ENCODE measurements around the gene ST7. TPM values are rescaled to one million over a fixed set of nuclear protein-coding genes. Genes with fewer than 3 reads are reported as not detected.
"Not testable (repeated sequence)": the region's sequence is repeated elsewhere in the genome, so short reads cannot be mapped to it uniquely, and the experiment has no call there.

Gene ST7
- total RNA-seq, 1 donor from 2014 or later, result 18.9 TPM

DNA sequence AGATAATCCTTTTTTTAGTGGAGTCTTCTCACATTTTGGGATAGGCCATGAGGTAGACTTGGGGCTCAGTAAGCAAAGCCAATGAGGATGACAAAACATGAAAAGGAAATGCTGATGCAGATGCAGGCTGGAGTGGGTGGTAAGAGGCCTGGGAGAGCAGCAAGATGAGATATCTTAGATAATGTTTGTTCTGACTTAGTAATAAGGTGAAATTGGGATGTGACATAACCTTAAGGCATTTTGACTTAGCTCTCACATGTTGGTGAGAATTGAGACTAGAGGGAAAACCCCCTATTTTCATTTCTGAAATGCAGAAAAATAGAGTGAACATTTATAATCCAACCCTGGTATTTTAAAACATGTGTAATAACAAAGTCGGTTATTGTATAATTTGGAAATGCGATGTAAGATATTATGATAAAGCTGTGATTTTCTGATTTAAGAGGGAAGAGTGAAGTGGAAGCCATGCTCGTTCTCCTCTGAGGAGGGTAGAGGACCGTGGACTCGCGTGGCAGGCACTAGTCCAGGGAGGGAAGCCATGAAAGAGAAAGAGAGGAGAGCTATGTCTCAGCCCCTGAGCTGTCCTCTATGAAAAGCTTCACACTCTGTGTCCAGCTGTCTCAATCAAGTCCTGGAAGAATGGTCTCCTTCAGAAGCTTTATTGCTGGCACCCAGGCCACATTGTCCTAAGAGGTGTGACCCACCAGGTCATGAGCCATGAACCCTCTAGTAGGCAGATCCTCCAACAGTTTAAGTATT lies 57.3 kb downstream of the ST7 start:
- DNase-seq, result no peak

DNA sequence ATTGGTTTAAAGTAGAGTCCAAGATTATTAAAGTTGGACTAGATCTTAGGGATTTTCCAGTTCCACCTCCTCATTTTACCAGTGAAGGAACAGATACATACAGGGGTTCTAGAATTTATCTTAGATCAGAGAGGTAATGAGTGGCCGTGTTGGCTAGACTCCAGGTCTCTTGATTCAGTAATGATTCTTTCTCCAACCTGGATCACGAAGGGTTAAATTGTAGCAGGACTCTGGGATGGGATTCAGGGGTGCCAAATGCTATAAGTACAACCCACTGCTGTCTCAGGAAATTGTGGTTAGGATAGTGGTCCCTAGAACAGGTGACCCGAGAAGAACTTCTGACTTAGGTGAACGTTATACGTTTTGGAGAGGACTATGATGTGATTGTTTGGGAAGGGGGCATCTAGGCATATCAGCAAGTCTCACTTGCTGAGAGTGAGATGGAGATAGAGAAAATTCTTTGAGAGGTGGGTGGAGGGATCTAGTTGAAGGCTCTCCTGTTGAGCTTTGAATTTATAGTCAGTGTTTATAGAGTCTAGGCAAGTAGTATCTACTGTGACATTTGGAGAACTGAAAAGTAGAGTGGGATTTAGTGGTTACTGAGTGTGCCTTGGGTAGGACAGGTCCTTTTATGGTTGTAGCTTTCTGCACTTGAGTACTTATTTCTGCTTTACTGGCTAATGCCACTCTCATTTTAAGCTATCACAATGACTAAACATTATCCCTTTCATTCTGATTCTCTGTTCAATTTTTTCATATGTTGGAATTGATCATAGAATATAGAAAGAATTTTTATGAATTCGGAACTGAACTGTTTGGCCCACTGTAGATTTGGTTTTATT lies 58.3 kb downstream of the ST7 start:
- DNase-seq, result no peak

DNA sequence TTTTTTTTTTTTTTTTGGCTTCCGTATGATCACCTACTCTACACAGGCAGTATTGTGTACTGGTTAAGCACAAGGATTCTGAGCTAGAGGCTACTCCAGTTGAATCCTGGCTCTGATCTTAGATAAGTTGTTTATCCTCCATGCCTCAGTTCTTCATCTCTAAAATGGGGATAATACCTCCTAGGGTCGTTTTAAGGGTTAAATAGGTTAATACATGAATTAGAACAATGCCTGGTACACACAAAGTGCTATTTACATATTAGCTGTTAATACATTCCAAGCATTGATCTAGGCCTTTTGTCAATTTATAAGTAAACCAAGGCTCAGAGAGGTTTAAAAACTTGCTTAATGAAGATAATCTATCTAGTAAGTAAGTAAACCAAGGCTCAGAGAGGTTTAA lies 59.0 kb downstream of the ST7 start:
- DNase-seq, result no peak

DNA sequence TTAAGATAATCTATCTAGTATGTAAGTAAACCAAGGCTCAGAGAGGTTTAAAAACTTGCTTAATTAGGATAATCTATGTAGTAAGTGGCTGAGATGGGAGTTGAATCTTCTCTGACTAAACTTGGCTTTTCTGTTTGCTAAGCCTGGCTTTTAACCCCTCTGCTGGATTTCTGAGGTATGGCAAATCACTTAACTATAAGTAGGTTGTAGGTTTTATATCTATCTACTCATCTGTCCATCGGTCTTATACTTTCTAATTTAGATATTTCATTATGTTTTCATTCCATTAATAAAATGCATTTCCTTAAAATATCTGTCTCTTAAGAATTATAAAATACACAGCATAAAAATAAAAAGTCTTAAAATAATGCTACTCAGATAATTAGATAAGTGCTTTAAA lies 59.4 kb downstream of the ST7 start:
- peak; percentile 64 for DNase-seq

DNA sequence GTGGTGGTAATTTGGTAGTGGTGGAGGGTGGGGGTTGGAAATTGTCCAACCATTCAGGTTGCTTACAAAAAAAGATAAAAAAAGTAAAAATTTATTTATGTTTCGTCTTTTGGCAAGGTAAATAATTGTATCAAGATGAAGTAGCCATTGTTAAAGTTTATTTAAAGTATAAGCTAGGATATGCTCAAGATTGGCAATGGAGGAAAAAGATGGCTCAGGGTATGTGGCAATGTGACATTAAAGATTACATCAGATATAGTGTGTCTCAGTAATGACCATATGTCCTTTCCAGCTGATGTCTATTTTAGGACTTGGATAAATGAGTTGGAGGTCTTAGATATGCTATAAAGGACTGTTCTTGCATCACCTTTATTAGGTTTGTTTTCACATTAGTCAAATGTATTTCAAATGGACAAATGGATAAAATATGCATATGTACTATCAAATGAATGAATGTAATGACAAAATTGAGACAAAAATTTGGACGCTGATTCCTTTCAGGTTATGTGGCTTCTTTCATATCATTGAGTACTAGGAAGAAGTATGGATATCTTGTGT lies 60.9 kb downstream of the ST7 start:
- DNase-seq, result no peak

DNA sequence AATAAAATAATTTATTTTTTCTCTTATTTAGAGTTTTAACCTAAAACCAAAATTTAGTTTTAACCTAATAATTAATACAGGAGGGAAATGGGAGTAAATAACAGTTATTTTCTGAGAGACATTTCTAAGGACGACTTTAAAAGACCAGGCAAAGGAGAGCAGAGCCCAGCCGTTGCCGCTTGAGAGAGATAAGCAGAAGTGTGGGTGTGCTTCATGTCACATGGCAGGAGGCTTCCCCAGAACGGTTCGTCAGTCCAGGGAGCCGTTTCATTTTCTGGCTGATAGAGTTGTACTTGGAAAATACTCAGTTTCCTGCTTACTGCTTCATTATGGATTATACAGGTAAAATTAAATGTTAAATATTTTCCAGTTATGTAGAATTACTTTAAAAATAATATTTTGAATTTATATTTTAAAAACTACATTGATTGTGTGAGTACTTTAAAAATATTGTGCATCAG lies 61.4 kb downstream of the ST7 start:
- DNase-seq, result peak; percentile 69

DNA sequence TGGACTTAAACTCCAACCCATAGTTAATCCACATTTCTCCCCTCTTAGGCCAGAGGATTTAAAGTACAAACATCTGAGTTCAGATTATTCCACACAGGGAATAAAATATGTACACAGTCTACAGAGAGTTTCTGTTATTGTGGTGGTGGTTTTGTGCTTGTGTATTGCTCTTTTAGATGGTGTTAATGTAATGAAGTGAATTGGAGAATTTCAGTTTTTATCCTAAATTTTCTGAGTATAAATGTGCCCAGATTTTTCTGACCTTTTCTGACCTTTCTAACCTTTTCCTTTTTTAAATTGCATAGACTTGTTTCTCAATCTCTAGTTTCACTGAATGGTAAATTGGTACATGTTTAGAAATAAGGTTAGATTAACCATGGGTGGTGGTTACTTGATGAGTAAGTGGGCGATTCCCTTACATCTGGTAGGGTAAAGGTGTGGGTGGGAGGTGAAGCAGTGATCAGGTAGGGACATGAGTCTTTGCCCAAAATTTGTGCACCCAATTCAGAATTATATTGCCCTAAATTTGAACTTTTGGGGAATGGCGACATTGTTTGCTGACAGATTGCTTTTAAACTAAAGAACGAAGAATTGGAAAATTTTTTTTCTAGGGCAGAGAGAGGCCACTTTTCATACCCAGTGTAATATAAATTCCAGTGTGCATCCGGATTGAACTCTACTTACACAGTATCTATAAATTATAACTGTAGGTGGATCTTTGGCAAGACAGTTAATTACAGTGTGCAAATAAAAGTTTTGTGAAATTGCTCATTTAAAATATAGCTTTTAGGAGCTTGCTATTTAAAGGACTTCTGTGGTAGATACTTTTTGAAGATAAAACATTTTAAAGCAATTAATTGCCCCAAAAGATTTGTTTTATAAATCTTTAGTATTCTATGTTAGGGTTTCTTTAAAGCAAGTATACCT lies 62.2 kb downstream of the ST7 start:
- no peak for DNase-seq

DNA sequence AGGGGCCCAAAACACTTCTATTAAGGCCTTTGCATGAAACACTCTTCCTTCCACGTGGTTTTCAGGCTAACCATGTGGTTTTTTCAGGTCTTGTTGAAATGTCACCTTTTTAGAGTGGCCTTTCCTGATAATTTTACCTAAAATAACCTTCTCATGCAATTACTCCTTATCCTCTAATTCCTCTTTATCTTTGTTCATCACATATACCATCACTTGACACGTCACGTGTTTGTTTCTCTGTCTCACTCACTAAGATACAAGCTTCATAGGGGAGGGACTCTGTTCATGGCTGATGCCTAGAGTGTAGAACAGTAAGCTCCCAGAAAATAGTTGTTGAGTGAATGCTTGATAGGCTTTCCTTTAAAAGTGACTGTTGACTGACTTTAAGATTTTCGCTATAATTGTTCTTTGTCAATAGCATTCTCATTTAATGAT lies 63.7 kb downstream of the ST7 start:
- no peak for DNase-seq

DNA sequence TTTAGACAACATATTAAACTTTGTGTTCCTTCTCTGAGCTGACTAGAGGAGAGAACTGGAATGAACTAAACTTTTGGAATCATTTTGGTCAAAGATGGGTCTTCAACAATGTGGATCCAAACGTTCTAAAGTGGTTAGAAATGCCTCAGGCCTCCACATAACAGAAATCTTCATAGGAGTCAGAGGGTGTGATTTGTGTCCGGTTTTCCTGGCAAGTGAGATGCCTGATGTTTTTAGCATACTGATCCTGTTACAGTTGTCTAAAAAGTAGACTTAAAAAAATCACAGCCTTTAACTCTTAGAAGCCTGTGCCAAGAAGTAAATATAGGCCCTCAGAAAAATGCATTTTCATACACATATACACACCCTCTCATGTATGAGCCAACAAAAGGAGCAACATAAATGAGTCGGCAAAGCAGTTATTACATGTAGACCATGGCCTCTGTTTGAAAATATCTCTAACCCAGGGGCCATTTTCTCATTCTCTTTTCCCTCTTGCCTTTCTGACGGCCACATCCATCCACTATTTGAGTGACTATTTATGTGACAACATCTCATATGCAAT lies 64.5 kb downstream of the ST7 start:
- DNase-seq, result no peak

DNA sequence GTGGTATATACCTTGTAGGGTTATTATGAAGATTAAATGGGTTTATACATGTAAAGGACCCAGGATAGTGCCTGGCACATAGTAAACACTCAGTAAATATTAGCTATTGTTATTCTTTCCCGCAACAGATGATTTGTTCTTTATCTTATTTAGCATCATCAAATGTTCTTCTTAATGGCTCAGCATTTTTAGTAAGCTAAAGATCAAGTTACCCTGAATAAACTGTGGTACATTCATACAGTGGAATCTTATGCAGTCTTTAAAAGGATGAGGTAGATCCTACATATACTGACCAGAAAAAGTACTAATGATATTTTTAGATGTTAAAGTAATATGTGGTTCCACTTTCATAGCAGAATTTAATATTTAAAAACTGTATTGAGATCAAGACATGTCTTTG lies 65.4 kb downstream of the ST7 start:
- DNase-seq, result no peak

DNA sequence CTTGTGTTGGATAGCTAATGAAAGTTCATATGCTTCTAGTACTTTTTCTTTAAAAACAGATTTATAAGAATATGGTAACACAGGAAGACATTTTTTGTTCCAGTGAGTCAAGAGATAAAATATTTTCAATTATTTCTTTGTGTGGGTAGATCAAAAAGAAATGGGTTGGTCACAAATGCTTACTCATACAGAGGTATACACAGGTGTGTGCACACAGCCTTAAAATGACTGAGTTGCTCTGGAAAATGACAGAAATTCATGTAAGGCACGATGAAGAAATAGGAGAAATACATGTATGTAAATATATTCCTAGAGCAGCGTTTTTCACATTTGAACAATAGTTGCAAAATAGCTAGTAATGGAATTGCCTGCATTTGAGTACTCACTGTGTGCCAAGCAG lies 66.0 kb downstream of the ST7 start:
- no peak for DNase-seq

DNA sequence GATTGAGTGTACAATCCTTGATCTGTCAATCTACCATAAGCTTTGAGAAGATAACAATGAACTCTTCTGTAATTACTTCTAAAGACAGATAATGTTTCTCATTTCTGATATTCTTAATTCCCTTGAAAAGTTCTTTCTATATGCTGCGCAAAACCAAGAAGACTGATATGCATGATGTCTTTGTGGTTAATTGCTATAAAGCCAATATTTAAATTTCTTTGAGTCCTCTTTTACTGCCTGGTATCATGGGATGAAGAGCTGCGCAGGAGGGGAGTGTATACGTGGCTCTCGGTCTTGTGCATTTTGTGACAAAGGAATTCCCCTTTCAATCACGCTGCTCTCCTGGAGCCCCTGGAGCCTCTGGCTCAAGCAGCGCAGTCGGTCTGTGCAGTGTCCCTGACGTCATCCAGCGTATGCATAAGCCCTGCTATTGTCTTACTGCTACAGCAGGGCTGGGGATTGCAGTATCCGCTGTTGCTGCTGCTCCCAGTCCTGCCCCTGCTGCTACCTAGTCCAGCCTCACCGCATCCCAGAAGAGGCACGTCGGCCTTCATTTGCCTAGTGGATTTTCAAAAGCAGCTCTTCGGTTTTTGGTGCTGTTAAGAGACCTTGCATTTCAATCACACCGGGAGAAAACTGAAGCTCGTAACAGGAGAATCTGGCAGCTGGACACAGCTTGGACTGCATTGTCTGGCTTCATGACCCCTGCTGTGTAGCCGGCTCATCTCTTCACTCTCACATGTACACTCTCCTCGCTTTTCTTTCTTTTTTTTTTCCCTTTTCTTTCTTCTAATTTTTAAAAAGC lies 66.7 kb downstream of the ST7 start:
- DNase-seq, result peak; percentile 97

DNA sequence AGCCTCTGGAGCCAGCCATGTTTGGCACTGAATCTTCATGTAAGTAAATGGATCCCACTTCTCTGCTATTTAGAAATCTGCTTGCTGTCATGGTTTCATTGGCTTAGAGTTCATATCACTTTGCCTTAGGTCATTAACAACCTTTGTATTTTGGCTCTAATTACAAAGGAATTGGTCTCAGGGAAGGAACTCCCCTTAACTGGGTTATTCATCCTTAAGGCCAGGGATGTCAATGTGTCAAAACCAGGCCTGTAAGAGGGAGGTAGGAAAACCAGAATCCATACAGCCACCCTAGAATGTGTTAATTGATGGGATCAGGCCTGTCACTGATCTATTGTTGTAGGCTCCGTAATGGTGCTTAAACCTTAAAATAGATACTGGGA lies 67.3 kb downstream of the ST7 start:
- peak; percentile 44 for DNase-seq

DNA sequence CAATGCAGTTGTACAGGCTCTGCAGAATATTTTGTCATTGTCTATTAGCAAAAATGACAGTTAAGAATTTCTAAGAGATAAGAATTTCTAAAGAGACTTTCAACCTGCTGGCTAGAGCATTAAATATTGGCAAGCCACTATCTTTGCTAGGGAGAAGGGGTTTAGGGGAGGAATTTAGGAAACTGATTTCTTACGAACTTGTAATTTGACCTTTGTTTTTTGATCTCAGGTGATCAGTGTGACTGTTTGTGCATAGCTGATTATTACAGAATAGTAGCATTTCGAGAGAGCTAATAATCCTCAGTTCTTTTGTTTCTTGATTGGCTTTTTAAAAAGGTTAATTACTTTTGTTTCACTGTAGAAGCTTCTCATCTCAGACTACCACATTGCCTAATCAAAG lies 68.1 kb downstream of the ST7 start:
- no peak for DNase-seq

DNA sequence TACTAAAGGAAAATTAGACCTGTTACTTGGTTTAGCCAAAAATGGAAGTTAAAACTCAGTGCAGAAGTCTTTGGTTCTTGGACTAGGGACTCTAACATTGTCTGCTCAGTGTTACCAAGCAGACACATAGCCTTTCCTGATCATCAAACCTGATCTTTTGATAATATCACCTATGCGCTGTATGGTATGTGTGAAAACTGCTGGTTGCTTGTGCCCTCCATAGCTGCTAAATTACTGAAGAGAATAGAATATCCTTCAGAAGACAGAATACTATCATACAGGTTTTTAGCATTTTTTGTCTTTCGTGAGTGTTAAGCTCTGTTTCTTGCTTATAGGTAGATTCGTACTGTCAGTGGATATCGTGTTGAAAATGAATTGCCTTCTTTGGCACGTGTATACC lies 68.7 kb downstream of the ST7 start:
- DNase-seq, result no peak

DNA sequence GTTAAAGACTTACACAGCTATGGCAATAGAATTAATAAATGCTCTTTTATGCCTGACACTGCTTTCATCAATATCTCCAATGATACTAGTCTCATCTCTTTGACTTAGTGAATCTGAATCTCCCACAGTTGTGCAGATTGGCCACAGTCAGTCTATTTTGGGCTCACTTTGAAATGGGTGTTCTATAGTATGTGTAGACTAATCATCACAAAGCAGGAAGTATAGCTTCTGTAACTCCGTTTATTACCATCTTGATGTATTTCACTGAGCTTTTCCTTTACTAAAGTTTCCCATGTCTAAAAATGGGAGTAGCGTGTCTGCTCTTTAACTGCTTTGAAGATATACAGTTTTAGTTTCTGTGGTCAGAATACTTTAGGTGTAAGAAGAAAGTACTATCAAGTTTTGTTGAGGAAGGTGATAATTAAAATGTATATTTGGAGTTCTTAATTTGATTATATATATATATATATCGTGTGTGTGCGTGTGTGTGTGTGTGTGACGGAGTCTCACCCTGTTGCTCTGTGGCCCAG lies 70.1 kb downstream of the ST7 start:
- DNase-seq, result no peak

DNA sequence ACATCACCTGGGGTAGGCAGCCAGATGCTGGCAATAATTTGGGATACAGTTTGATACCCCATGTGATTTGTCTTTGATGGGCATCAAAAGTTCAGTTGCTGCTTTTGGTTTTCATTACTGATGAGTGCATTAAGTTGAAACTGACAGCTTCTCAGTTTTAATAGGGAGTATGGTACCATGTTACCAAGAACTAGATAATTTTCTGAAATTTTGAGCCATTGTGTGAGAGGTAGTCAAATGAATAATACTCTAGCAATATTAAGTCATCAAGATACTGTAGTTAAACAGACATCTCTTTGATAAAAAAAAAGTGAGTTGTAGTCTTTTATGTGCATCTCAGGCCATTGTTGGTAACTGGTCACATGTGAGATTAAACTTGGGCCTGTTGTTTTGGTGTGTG lies 71.5 kb downstream of the ST7 start:
- no peak for DNase-seq

DNA sequence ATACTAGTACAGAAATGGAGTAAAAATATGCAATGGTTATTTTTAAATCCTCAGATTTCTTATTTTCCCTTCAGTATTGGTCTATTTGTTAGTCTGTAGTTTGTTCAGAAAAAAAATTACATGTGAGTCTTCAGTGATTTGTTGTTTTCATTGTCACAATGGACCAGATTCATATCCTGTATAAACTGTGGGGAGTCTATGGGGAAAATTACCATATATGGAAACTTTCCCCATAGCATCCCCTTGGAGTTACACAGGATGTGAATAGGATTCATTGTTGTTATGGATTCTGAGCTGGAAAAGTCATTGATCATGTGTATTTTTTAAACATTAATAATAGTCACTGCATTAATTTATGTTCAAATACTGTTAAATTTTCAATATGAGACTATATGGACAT lies 72.6 kb downstream of the ST7 start:
- peak; percentile 88 for DNase-seq

DNA sequence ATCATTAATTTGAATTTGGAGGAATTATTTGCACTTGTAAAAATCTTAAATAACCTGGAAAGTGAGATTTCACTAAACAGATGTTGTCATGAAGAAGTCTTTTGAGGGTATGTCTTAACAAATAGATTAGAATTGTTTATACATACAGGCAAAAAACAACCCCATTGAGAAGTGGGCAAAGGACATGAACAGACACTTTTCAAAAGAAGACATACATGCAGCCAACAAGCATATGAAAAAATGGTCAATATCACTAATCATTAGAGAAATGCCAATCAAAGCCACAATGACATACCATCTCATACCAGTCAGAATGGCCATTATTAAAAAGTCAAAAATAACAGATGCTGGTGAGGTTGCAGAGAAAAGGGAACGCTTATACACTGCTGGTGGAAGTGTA lies 77.0 kb downstream of the ST7 start:
- not testable (repeated sequence) for DNase-seq

DNA sequence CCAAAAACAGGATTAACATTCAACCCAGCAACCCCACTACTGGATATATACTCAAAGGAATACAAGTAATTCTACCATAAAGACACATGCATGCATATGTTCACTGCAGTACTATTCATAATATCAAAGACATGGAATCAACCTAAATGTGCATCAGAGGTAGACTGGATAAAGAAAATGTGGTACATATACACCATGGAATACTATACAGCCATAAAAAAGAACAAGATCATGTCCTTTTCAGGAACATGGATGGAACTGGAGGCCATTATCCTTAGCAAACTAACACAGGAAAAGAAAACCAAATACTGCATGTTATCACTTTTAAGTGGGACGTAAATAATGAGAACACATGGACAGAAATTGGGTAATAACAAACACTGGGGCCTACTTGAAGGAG lies 77.5 kb downstream of the ST7 start:
- DNase-seq, result not testable (repeated sequence)

DNA sequence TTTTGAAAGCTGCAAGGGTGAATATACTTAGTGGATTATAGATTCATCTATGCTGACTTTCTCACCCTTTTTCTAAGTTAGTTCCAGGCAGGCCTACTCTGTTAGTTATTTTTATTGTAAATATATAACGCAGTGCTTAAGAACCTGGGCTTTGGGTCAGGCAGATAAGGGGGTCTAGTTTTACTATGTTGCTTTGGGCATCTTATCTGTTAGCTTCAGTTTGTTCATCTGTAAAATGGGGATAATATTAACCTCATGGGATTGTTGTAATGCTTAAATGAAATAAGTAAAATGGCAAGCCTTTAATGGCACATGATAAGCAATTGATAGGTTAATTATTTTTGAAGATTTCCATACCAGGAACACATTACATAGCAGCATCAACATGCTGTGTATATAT lies 79.5 kb downstream of the ST7 start:
- DNase-seq, result no peak

All from dermis blood vessel endothelial cell (primary cell).